T-helper 2 cell treated with Interferon-gamma antibody and Interleukin-4, amounts not matched to agents 5 μg/mL and 100 μg/mL, for 36 hours (primary cell): ENCODE results near the gene UBE2N.

ENCODE experiments used
- DNase-seq: peaks from one replicate; pipeline ENCODE4 v3.0.0; 2021; ENCODE audit warnings: low spot score
- H3K27ac Mint-ChIP-seq: one replicate; pipeline ENCODE4 v1.8.0; 2021; ENCODE audit warnings: mild to moderate bottlenecking, mixed read lengths
- H3K27me3 Mint-ChIP-seq: one replicate; pipeline ENCODE4 v1.8.0; 2021; ENCODE audit warnings: low read depth, mixed read lengths
- H3K36me3 Mint-ChIP-seq: one replicate; pipeline ENCODE4 v1.8.0; 2021; ENCODE audit warnings: low read depth, mixed read lengths
- H3K4me1 Mint-ChIP-seq: one replicate; pipeline ENCODE4 v1.8.0; 2021; ENCODE audit warnings: low read depth, mixed read lengths
- H3K4me3 Mint-ChIP-seq: one replicate; pipeline ENCODE4 v1.8.0; 2022; ENCODE audit warnings: mild to moderate bottlenecking, moderate library complexity, mixed read lengths
- H3K9me3 Mint-ChIP-seq: one replicate; pipeline ENCODE4 v1.8.0; 2021; ENCODE audit warnings: mixed read lengths

UBE2N gene

DNA sequence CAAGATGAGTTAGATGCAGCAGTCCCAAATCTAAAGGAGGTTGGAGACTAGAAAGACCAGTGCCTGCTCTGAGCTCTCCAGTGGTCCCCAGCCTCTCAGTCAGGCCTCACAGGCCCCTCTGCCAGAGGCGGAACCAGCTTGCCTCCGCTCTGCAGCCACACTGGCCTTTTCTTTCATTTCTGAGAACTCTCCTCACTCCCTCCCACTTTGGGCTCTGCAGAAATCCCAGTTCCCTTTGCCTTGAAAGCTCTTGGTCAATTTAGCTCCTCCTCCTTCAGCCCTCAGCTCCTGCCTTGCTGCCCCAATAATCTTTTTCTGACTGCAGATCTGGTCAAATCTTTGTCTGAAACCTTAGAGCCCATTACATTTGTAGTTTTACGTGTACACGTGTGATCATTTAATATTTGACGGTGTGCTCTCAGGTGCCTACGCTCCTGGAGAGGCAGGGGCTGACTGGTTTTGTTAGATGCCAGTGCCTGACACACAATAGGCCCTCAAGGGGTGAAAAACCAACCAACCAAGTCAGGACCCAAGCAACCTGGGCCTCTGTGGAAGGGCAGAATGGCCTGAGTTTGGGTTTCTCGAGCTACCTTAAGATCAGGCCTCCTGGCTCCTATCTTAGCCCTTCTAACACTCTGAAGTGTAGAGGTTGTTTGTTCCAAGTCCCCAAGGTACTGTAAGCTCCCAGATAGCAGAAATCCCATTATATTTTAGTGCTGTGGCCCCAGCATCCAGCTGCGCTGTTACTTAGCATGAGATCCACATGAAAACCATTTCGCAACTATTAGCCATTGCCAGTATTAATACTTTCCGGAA lies 65.1 kb downstream of the UBE2N start:
- Mint-ChIP-seq H3K27me3 (no peaks in the 10 kb centered on the region), H3K4me1 (peaks cover 36% of the 10 kb centered on the region), H3K9me3 (no peaks in the 10 kb centered on the region), H3K4me3 (peak overlapping the region; percentile 84), H3K27ac (no peak overlapping the region), H3K36me3 (peaks cover 5% of the 10 kb centered on the region)
- no peak for DNase-seq

DNA sequence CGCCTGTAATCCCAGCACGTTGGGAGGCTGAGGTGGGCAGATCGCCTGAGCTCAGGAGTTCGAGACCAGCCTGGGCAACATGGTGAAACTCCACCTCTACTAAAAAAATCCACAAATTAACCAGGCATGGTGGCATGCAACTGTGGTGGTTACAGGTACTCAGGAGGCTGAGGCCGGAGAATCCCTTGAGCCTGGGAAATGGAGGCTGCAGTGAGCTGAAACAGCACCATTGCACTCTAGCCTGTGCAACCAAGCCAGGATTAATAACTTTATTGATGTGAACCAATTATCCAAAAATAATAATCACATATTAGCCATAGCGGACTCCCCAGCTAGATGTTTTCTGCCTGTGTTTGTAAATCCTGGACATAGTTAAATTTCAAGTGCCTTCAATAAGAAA lies 65.8 kb downstream of the UBE2N start:
- H3K4me3 Mint-ChIP-seq: no peak overlapping the region
- no peaks in the 10 kb centered on the region for H3K9me3 Mint-ChIP-seq
- H3K36me3 Mint-ChIP-seq: no peaks in the 10 kb centered on the region
- DNase-seq: no peak
- no peaks in the 10 kb centered on the region for H3K27me3 Mint-ChIP-seq
- H3K4me1 Mint-ChIP-seq: peaks cover 30% of the 10 kb centered on the region
- H3K27ac Mint-ChIP-seq: no peak overlapping the region

DNA sequence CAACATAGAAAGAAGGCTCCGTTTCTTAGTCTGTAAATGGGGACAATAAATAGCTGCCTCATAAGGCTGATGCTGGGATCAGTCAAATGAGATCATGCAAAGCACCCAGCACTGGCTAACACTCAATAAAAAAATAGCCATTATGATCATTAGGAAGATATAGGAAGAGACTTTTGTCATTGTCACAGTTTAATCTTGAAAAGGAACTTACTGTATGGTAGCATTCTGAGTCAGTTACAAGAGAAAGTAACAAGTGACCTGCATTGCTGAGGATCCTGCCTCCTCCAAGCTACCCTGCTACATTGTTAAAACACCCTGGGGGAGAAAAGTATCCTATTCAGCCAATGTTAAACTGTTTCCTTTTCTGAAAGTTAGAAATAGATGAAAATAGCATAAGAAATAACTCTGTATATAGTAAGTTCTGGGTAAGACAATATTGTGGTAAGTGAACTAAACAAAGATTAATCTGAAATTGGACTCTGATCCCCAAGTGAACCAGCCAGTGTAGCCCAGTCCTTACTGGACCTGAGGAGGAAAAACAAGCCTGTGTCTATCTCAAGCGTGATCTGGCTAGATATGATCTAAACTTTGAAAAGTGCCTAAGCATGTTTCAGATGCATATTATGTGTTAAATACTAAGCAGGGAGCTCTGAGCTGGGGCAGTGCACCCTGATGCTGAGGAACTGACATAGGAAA lies 67.6 kb downstream of the UBE2N start:
- H3K27ac Mint-ChIP-seq: no peak overlapping the region
- H3K4me3 Mint-ChIP-seq: no peak overlapping the region
- H3K9me3 Mint-ChIP-seq: no peaks in the 10 kb centered on the region

DNA sequence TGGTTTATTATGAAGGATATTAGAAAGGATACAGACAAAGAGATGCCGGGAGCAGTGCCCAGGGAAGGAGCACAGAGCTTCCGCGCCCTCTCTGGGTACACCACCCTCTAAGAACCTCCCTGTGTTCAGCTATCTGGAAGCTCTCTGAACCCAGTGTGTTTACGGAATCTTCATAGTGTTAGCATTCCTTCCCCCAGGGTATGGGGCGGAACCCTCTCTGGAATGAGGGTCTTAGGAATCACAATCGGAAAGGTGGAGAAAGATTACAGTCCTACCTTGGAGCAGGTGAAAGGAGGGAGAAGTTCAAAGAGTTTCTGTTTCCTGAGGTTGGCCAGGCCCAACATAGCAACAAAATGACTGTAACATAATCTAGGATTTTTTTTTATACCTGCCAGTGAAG lies 70.8 kb downstream of the UBE2N start:
- DNase-seq: no peak
- H3K4me1 Mint-ChIP-seq: peaks cover 7% of the 10 kb centered on the region
- no peak overlapping the region for H3K4me3 Mint-ChIP-seq
- H3K36me3 Mint-ChIP-seq: no peaks in the 10 kb centered on the region
- no peaks in the 10 kb centered on the region for H3K9me3 Mint-ChIP-seq
- no peaks in the 10 kb centered on the region for H3K27me3 Mint-ChIP-seq
- no peak overlapping the region for H3K27ac Mint-ChIP-seq

More for the DNA sequence above, 67.6 kb downstream of the UBE2N start:
- Mint-ChIP-seq H3K27me3 (no peaks in the 10 kb centered on the region), H3K4me1 (peaks cover 14% of the 10 kb centered on the region), H3K36me3 (no peaks in the 10 kb centered on the region)
- no peak for DNase-seq

DNA sequence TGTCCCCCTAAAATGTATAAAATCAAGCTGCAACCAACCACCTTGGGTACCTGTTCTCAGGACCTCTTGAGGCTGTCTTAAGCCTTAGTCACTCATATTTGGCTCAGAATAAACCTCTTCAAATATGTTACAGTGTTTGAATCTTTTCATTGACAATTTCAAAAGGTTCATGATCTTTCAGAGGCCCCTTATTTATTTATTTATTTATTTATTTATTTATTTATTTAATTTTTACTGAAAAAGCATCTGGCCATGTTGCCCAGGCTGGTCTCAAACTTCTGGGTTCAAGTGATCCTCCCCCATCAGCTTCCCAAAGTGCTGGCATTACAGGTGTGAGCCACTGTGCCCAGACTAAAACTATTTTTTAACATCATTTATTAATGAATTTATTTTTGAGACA lies 72.2 kb downstream of the UBE2N start:
- no peak for DNase-seq
- H3K9me3 Mint-ChIP-seq: no peaks in the 10 kb centered on the region
- H3K36me3 Mint-ChIP-seq: no peaks in the 10 kb centered on the region
- H3K27me3 Mint-ChIP-seq: no peaks in the 10 kb centered on the region
- no peak overlapping the region for H3K4me3 Mint-ChIP-seq
- peaks cover 8% of the 10 kb centered on the region for H3K4me1 Mint-ChIP-seq
- H3K27ac Mint-ChIP-seq: no peak overlapping the region

DNA sequence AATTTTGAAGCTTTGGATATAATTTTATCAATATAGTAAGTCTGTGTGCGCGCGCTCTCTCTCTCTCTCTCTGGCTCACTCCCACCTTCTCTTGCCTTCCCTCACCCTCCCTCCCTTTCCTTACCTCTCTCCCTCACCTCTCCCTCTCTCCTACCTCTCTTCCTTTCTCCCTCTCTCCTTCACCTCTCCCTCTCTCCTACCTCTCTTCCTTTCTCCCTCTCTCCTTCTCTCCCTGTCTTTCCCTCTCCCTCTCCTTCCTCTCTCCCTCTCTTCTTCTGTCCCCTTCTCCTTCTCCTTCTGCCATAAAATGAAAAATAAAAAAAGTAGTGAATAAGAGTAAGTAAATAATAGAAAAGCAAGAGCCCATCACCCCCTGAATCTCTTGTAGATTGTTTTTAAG lies 73.0 kb downstream of the UBE2N start:
- DNase-seq: no peak
- Mint-ChIP-seq H3K4me3 (no peak overlapping the region), H3K4me1 (peaks cover 7% of the 10 kb centered on the region), H3K9me3 (no peaks in the 10 kb centered on the region), H3K27ac (no peak overlapping the region), H3K27me3 (no peaks in the 10 kb centered on the region), H3K36me3 (no peaks in the 10 kb centered on the region)

DNA sequence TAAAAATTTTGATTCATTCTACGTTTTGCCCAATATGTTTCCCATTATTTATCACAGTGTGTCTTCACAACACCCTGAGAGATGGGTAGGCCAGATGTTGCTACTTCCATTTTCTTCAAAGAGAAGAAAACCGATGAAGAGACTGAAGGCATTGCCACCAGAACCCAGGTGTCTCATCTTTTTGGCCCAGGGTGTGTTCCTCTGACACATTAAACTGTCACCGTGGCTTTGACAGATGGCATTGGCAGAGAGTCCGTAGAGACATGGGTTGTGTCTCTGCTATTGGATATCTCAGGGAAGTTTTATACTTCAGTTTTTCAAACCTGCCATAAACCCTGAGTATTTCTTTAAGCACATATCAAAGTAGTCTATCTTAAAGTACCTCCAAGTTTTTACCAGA lies 75.3 kb downstream of the UBE2N start:
- Mint-ChIP-seq H3K4me1 (peaks cover 17% of the 10 kb centered on the region), H3K4me3 (no peak overlapping the region), H3K36me3 (no peaks in the 10 kb centered on the region), H3K27me3 (no peaks in the 10 kb centered on the region), H3K9me3 (no peaks in the 10 kb centered on the region), H3K27ac (no peak overlapping the region)
- no peak for DNase-seq

DNA sequence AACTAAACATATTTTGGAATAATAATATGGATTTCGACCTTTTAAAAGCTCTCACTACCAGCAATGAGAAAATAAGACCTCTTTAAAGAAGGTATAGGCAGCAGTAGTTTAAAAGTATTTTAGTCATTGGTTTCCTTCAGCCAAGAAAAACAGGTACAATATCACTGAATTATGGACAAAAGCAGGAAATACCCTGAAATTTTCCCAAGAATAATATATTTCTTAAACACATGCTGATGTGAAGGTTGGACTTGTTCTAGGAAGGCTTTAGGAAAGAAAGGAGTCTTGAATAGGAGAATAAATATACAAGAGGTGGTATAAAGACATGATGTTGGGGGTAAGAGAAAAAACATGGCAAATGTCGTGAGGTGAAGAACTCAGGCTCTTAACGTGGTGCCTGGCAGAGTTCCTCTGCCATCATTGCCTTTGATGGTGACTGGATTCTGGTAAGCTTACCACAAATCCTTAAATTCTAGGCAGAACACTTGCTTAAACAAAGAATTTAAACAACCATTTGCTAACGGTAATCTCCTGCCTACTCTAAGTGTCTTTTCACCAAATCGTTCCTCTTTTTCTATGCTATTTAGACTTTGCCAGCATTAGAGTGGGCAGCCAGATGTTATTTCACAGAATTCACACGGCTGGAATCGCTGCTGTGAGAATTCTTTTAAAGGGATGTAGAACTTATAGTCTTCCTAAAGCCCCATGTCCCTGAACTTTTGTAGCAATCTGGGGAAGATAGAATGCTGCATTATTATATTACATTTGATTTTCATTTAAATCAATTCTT lies 75.9 kb downstream of the UBE2N start:
- Mint-ChIP-seq H3K27me3 (no peaks in the 10 kb centered on the region), H3K4me3 (no peak overlapping the region), H3K9me3 (no peaks in the 10 kb centered on the region), H3K4me1 (peaks cover 17% of the 10 kb centered on the region), H3K36me3 (no peaks in the 10 kb centered on the region), H3K27ac (no peak overlapping the region)
- no peak for DNase-seq

DNA sequence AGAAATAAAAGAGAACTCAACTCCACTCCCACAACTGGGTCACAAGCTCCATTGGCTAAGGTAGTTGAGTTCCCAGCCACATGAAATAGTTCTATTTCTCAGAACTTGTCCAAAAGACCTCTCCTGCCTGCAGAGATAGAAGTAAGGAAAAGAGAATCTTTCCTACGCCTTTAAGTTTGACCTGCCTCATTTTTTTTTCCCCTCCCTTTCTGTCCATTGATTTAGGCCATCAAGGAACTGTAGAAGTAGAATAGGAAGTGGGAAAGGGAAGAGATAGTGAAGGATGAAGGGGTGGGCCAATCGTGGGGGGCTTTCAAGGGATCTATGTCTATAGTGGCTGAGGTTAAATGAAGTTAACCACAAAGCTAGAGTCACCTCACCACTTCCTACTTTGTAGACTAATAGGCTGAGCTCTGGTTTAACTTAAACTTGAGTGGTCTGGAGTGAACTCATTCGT lies 77.9 kb downstream of the UBE2N start:
- Mint-ChIP-seq H3K36me3 (no peaks in the 10 kb centered on the region), H3K4me3 (peak overlapping the region; percentile 65), H3K27ac (peak overlapping the region; percentile 34), H3K4me1 (peaks cover 19% of the 10 kb centered on the region), H3K9me3 (no peaks in the 10 kb centered on the region), H3K27me3 (no peaks in the 10 kb centered on the region)
- no peak for DNase-seq

DNA sequence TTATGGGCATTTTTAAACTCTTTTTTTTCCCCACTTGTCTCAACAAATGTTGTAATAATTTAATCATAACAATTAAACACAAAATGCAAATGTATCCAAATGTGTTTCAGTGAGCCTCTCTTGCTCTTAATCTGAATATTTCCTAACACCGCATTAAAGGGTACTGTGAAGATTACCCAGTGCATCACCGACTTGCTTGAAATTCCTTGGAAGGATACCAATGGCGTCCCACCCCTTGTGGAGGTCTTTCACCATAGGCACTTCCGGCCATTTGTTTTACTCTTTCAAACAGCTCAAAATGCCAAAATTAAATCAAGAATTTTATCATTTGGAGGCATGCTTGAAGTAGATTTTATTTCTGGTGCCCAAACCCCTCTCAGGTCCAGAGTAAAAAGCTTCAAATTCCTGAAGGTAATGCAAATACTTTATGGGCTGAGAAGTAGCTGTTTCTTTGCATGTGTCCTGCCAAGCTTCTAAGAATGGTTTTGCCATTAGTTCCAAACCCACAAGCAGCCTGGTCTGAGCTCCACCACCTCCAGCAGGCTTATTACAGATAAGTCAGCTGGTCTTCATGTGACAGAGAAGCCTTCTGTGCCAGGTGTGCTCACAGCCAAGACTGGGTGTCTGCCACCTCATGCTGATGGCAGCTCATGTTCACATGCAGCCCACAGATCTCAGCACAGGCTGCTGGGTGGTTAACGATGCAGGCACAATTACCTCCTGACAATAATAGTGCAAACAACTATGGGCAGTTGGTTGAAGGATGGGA lies 80.4 kb downstream of the UBE2N start:
- no peaks in the 10 kb centered on the region for H3K9me3 Mint-ChIP-seq
- H3K4me3 Mint-ChIP-seq: no peak overlapping the region
- H3K36me3 Mint-ChIP-seq: no peaks in the 10 kb centered on the region
- no peaks in the 10 kb centered on the region for H3K27me3 Mint-ChIP-seq
- H3K27ac Mint-ChIP-seq: no peak overlapping the region
- peaks cover 22% of the 10 kb centered on the region for H3K4me1 Mint-ChIP-seq
- DNase-seq: no peak

DNA sequence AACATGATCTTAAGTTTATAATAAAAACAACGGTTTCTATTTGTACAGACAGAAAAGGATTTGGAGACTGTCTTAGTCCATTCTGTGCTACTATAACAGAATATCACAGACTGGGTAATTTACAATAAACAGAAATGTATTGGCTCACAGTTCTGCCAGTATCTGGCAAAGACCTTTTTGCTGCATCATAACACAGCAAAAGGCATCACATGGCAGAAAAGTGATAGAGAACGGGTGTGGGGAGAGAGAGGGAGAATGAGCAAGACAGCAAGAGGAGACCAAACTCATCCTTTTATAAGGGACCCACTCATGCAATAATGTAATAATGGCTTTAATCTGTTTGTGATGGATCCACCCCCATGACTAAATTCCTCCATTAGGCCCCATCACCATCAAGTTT lies 81.1 kb downstream of the UBE2N start:
- Mint-ChIP-seq H3K4me1 (peaks cover 22% of the 10 kb centered on the region), H3K27ac (no peak overlapping the region), H3K27me3 (no peaks in the 10 kb centered on the region), H3K36me3 (no peaks in the 10 kb centered on the region), H3K9me3 (no peaks in the 10 kb centered on the region), H3K4me3 (no peak overlapping the region)
- DNase-seq: no peak

DNA sequence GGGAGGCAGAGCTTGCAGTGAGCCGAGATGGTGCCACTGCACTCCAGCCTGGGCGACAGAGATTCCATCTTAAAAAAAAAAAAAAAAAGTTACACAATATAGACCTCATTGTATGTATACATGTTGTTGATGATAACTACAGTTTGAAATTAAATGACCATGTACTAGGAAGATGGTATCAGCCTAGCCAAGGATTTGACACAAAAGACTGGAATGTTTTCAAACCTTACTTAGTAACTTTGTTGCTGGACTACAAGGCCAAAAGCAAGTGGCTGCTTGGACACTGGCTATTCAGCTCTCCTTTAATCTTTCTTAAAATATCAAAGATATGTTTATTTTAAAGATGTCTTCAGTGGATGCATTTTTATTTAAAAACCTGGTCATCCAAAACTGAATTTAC lies 82.9 kb downstream of the UBE2N start:
- Mint-ChIP-seq H3K27me3 (no peaks in the 10 kb centered on the region), H3K36me3 (no peaks in the 10 kb centered on the region), H3K27ac (no peak overlapping the region), H3K4me1 (peaks cover 18% of the 10 kb centered on the region), H3K4me3 (no peak overlapping the region), H3K9me3 (no peaks in the 10 kb centered on the region)
- no peak for DNase-seq

DNA sequence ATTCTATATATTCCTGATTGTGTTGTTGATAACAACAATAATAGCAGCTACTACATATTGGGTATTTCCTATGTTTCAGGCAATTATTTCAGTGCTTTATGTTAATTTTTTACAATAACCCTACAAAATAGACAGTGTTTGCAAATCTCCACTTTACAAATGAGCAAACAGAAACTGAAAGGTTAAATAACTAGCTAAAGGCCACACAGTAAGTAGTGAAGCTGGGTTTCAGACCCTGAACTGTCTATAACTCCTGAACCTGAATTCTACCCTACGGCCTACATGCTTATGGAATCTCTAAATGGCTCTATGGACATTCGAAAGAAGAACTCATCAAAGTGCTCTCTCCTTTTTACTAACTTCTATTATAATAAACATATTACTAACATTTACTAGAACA lies 83.7 kb downstream of the UBE2N start:
- Mint-ChIP-seq H3K4me3 (no peak overlapping the region), H3K27me3 (no peaks in the 10 kb centered on the region), H3K27ac (no peak overlapping the region), H3K36me3 (no peaks in the 10 kb centered on the region), H3K9me3 (no peaks in the 10 kb centered on the region), H3K4me1 (peaks cover 12% of the 10 kb centered on the region)
- no peak for DNase-seq
